ENCODE measurements around the gene SP140L. TPM values are rescaled to one million over a fixed set of nuclear protein-coding genes. Genes with fewer than 3 reads are reported as not detected.

Gene SP140L
- total and polyA plus RNA-seq, 2 of the 8 experiments (the other 6 are each of a cell fraction or from before 2014, with no cell fraction given): 0.36 to 1.5 TPM

DNA sequence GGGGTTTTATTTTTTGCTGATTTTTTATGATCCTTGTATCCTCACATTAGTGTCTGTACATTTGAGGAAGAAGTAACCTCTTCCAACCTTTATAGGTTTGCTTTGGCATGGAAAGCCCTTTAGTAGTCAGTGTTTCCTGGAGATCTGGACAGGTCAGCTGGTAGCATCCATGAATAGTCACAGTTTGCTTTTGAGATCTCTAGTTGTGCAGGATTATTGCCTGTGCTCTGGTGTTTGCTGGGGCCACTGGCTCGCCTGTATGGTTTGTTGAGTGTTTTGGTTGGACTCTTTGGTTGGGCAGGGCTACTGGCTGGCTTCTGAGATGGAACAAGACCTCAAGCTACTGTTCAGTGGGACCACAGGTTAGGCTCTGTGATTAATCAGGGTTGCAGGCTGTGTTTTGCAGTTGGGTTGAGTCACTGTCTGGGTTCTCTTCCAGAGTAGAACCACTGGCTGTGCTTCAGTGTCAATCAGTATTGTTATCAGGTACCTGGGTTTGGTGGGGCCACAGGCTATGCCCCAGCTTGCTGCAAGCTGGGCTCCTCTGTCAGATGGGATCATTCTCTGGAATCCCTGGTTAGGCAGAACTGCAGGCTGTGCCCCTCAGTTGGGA is 20.0 kb downstream of the SP140L start (continued):
- TF ChIP-seq, protein P1, sequence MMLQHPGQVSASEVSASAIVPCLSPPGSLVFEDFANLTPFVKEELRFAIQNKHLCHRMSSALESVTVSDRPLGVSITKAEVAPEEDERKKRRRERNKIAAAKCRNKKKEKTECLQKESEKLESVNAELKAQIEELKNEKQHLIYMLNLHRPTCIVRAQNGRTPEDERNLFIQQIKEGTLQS (IDR thresholded peaks at IDR 0.05; ENCODE audit: insufficient read depth, low read depth, low read length): no peak
- TF ChIP-seq, protein P2, sequence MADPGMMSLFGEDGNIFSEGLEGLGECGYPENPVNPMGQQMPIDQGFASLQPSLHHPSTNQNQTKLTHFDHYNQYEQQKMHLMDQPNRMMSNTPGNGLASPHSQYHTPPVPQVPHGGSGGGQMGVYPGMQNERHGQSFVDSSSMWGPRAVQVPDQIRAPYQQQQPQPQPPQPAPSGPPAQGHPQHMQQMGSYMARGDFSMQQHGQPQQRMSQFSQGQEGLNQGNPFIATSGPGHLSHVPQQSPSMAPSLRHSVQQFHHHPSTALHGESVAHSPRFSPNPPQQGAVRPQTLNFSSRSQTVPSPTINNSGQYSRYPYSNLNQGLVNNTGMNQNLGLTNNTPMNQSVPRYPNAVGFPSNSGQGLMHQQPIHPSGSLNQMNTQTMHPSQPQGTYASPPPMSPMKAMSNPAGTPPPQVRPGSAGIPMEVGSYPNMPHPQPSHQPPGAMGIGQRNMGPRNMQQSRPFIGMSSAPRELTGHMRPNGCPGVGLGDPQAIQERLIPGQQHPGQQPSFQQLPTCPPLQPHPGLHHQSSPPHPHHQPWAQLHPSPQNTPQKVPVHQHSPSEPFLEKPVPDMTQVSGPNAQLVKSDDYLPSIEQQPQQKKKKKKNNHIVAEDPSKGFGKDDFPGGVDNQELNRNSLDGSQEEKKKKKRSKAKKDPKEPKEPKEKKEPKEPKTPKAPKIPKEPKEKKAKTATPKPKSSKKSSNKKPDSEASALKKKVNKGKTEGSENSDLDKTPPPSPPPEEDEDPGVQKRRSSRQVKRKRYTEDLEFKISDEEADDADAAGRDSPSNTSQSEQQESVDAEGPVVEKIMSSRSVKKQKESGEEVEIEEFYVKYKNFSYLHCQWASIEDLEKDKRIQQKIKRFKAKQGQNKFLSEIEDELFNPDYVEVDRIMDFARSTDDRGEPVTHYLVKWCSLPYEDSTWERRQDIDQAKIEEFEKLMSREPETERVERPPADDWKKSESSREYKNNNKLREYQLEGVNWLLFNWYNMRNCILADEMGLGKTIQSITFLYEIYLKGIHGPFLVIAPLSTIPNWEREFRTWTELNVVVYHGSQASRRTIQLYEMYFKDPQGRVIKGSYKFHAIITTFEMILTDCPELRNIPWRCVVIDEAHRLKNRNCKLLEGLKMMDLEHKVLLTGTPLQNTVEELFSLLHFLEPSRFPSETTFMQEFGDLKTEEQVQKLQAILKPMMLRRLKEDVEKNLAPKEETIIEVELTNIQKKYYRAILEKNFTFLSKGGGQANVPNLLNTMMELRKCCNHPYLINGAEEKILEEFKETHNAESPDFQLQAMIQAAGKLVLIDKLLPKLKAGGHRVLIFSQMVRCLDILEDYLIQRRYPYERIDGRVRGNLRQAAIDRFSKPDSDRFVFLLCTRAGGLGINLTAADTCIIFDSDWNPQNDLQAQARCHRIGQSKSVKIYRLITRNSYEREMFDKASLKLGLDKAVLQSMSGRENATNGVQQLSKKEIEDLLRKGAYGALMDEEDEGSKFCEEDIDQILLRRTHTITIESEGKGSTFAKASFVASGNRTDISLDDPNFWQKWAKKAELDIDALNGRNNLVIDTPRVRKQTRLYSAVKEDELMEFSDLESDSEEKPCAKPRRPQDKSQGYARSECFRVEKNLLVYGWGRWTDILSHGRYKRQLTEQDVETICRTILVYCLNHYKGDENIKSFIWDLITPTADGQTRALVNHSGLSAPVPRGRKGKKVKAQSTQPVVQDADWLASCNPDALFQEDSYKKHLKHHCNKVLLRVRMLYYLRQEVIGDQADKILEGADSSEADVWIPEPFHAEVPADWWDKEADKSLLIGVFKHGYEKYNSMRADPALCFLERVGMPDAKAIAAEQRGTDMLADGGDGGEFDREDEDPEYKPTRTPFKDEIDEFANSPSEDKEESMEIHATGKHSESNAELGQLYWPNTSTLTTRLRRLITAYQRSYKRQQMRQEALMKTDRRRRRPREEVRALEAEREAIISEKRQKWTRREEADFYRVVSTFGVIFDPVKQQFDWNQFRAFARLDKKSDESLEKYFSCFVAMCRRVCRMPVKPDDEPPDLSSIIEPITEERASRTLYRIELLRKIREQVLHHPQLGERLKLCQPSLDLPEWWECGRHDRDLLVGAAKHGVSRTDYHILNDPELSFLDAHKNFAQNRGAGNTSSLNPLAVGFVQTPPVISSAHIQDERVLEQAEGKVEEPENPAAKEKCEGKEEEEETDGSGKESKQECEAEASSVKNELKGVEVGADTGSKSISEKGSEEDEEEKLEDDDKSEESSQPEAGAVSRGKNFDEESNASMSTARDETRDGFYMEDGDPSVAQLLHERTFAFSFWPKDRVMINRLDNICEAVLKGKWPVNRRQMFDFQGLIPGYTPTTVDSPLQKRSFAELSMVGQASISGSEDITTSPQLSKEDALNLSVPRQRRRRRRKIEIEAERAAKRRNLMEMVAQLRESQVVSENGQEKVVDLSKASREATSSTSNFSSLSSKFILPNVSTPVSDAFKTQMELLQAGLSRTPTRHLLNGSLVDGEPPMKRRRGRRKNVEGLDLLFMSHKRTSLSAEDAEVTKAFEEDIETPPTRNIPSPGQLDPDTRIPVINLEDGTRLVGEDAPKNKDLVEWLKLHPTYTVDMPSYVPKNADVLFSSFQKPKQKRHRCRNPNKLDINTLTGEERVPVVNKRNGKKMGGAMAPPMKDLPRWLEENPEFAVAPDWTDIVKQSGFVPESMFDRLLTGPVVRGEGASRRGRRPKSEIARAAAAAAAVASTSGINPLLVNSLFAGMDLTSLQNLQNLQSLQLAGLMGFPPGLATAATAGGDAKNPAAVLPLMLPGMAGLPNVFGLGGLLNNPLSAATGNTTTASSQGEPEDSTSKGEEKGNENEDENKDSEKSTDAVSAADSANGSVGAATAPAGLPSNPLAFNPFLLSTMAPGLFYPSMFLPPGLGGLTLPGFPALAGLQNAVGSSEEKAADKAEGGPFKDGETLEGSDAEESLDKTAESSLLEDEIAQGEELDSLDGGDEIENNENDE (IDR thresholded peaks at IDR 0.05; ENCODE audit: insufficient replicate concordance, low read length): no peak
- TF ChIP-seq EP300 (IDR thresholded peaks at IDR 0.05; ENCODE audit: borderline replicate concordance in 1 of 2, low read depth in 2 of 2, low read length in 2 of 2) (no peak), TEAD4 (IDR thresholded peaks at IDR 0.05; ENCODE audit: low read depth, low read length) (no peak), YY1 (IDR thresholded peaks at IDR 0.05; ENCODE audit: low read depth, low read length) (no peak), CREB1 (IDR thresholded peaks at IDR 0.05) (no peak), POLR2A (IDR thresholded peaks at IDR 0.05; ENCODE audit: control extremely low read depth in 1 of 2, low read depth in 2 of 2, low read length in 2 of 2) (no peak)

Measured in H1 (cell line).